ENCODE results near the gene NRL. TPM values are rescaled to one million over a fixed set of nuclear protein-coding genes. Genes with fewer than 3 reads are reported as not detected.

The NRL gene
- total and polyA plus RNA-seq, 9 of the 15 experiments (the other 6 are each of a cell fraction or from before 2014, with no cell fraction given): 0.07 to 2.7 (median 1.4) TPM; not detected in 1

GRCh38 chr14:24065408-24065807, 49.3 kb downstream of the NRL start:
- TF ChIP-seq TEAD4 (IDR thresholded peaks at IDR 0.05; ENCODE audit: low read length): no peak
- TF ChIP-seq TEAD4 (CRISPR knock-in tag; IDR thresholded peaks at IDR 0.05; ENCODE audit: borderline replicate concordance): no peak
- no peak for TF ChIP-seq NFIX (CRISPR knock-in tag; IDR thresholded peaks at IDR 0.05; ENCODE audit: low read depth)
- TF ChIP-seq KDM5B (IDR thresholded peaks at IDR 0.05; ENCODE audit: insufficient replicate concordance, low read depth, low read length): no peak
- H3K4me2 ChIP-seq (ENCODE audit: insufficient read depth, low read length): no peak overlapping the region
- H3K27me3 ChIP-seq (ENCODE audit: control insufficient read depth in 2 of 2, insufficient read depth in 2 of 2, low read length in 2 of 2): peaks cover 0 to 29% of the 10 kb centered on the region in 2 experiments; a peak in 3 of 5 replicates
- no peak overlapping the region for H3K27ac ChIP-seq (ENCODE audit: extremely low read depth, low read depth, low read length)
- H3K36me3 ChIP-seq (ENCODE audit: control insufficient read depth, insufficient read depth, low read length): no peaks in the 10 kb centered on the region
- POLR2A ChIA-PET: interaction anchor here (0.6 to 1.0 kb wide), 2 partner anchors 29 to 35 kb away, joined by 3 read pairs; partner anchors contain the start of gene PCK2
- no peak overlapping the region for H3K9ac ChIP-seq (ENCODE audit: insufficient read depth in 1 of 2, low read depth in 2 of 2, low read length in 2 of 2)
- DNase-seq (ENCODE audit: extremely low read depth in 1 of 4, low spot score in 3 of 4): no peak
- in situ Hi-C loops (cut with MboI): no loop called here
- H2AFZ ChIP-seq (ENCODE audit: low read depth, low read length): no peak overlapping the region
- intact Hi-C loops (cut with micrococcal nuclease): no loop called here
- H3K4me1 ChIP-seq (replicated peaks in 1 of 2; ENCODE audit: control insufficient read depth in 2 of 2, insufficient read depth in 2 of 2, low read length in 2 of 2): no peaks in the 10 kb centered on the region
- 2% methylated on average over 8 of the region's 8 CpGs for WGBS (ENCODE audit: insufficient coverage, low coverage, missing lambda C conversion rate)
- no peak for FAIRE-seq
- no peak overlapping the region for H3K4me3 ChIP-seq
- H4K20me1 ChIP-seq (replicated peaks; ENCODE audit: control insufficient read depth, insufficient read depth, low read length): no peaks in the 10 kb centered on the region
- CTCF ChIA-PET (ENCODE audit: low intra/inter-chr PET ratio): no interaction called here
- no peaks in the 10 kb centered on the region for H3K9me1 ChIP-seq (ENCODE audit: control insufficient read depth, insufficient read depth, low read length)
- H3K79me2 ChIP-seq (ENCODE audit: control insufficient read depth, insufficient read depth, low read length): no peaks in the 10 kb centered on the region
- no TSS peak for BruUV-seq (replicated peaks)
- no peak for ATAC-seq
- H3K9me3 ChIP-seq (replicated peaks; ENCODE audit: control insufficient read depth, insufficient read depth, low read depth, low read length): no peaks in the 10 kb centered on the region

DNA sequence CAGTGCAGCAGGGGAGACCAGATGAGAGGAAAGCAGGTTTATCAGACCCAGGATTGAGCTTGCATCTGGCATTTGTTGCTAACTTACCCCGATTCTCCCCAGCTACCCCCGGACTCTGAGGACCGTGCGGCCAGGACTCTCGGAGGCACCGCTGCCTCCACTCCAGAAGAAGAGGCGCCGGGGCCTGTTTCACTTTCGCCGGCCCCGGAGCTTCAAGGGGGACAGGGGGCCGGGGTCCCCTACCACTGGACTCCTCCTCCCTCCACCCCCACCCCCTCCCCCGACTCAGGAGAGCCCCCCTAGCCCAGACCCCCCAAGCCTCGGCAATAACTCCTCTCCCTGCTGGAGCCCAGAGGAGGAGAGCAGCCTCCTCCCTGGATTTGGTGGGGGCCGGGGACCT, 49.9 kb downstream of the NRL start:
- ChIA-PET CTCF (ENCODE audit: low intra/inter-chr PET ratio) (no interaction called here), POLR2A (interaction anchor here (1.0 kb wide), 1 partner anchor 29 kb away, joined by 3 read pairs; the partner anchor contains the start of gene PCK2)
- DNase-seq (ENCODE audit: extremely low read depth in 1 of 4, low spot score in 3 of 4): no peak
- WGBS (ENCODE audit: insufficient coverage, low coverage, missing lambda C conversion rate): 40% methylated on average over 1 of the region's 15 CpGs
- Histone ChIP-seq H3K4me1 (replicated peaks in 1 of 2; ENCODE audit: control insufficient read depth in 2 of 2, insufficient read depth in 2 of 2, low read length in 2 of 2) (no peaks in the 10 kb centered on the region), H3K27me3 (ENCODE audit: control insufficient read depth in 2 of 2, insufficient read depth in 2 of 2, low read length in 2 of 2) (peaks cover 0 to 24% of the 10 kb centered on the region in 2 experiments; a peak in 3 of 5 replicates), H3K27ac (ENCODE audit: extremely low read depth, low read depth, low read length) (no peak overlapping the region), H3K9me3 (replicated peaks; ENCODE audit: control insufficient read depth, insufficient read depth, low read depth, low read length) (no peaks in the 10 kb centered on the region), H3K4me3 (no peak overlapping the region), H3K36me3 (ENCODE audit: control insufficient read depth, insufficient read depth, low read length) (no peaks in the 10 kb centered on the region), H3K9ac (ENCODE audit: insufficient read depth in 1 of 2, low read depth in 2 of 2, low read length in 2 of 2) (no peak overlapping the region), H4K20me1 (replicated peaks; ENCODE audit: control insufficient read depth, insufficient read depth, low read length) (no peaks in the 10 kb centered on the region), H3K9me1 (ENCODE audit: control insufficient read depth, insufficient read depth, low read length) (no peaks in the 10 kb centered on the region), H3K79me2 (ENCODE audit: control insufficient read depth, insufficient read depth, low read length) (no peaks in the 10 kb centered on the region), H2AFZ (ENCODE audit: low read depth, low read length) (no peak overlapping the region), H3K4me2 (ENCODE audit: insufficient read depth, low read length) (no peak overlapping the region)
- no peak for ATAC-seq
- BruUV-seq (replicated peaks): no TSS peak
- FAIRE-seq: no peak
- in situ Hi-C loops (cut with MboI) (no loop called here), intact Hi-C loops (cut with micrococcal nuclease) (no loop called here)
- TF ChIP-seq ARNT (IDR thresholded peaks at IDR 0.05) (no peak), RAD51 (IDR thresholded peaks at IDR 0.05; ENCODE audit: borderline replicate concordance, low read depth) (no peak), SMAD2 (IDR thresholded peaks at IDR 0.05; ENCODE audit: low read depth, low read length) (no peak), C11orf30 (IDR thresholded peaks at IDR 0.05; ENCODE audit: low read depth) (no peak)
